ENCODE measurements around the gene NEMP1. TPM values are rescaled to one million over a fixed set of nuclear protein-coding genes. Genes with fewer than 3 reads are reported as not detected.

The NEMP1 gene
- total and polyA plus RNA-seq, 10 of the 15 experiments (the other 5 are each of a cell fraction or from before 2014, with no cell fraction given), result 4.0 to 45.9 (median 19.8) TPM

- TF ChIP-seq LARP7 (IDR thresholded peaks at IDR 0.05) (peak; percentile 77; the same call in 1 of the 2 replicates), ESRRA (IDR thresholded peaks at IDR 0.05; ENCODE audit: low read length) (no peak), BMI1 (IDR thresholded peaks at IDR 0.05; ENCODE audit: borderline replicate concordance) (peak; percentile 39; the same call in 1 of the 2 replicates), BHLHE40 (IDR thresholded peaks at IDR 0.05; ENCODE audit: borderline replicate concordance in 1 of 2, low read depth in 2 of 2, low read length in 1 of 2) (peak in 1 of 2 experiments; percentile 26; a peak in 2 of 4 replicates), RUNX3 (IDR thresholded peaks at IDR 0.05; ENCODE audit: low read length) (no peak), YBX1 (IDR thresholded peaks at IDR 0.05) (no peak), MLLT1 (IDR thresholded peaks at IDR 0.05) (0 out of 2 replicates have a peak, but pooled peaks have one; percentile 15), CTCF (IDR thresholded peaks at IDR 0.05 in 2 of 3, conservative IDR thresholded peaks at IDR 0.05 in 1 of 3; ENCODE audit: control insufficient read depth in 2 of 3, extremely low read depth in 1 of 3, insufficient read depth in 1 of 3, low read depth in 3 of 3, low read length in 3 of 3) (peak; percentile 56 to 82 (median 81)), PKNOX1 (IDR thresholded peaks at IDR 0.05) (peak; percentile 73), HDGF (IDR thresholded peaks at IDR 0.05) (peak; percentile 97), TAF1 (IDR thresholded peaks at IDR 0.05; ENCODE audit: borderline replicate concordance, low read depth, low read length) (peak; percentile 40; the same call in 1 of the 2 replicates), PAX5 (IDR thresholded peaks at IDR 0.05; ENCODE audit: borderline replicate concordance, low read depth, low read length) (0 out of 2 replicates have a peak, but pooled peaks have one; percentile 41), GABPA (IDR thresholded peaks at IDR 0.05; ENCODE audit: low read depth) (no peak), IKZF2 (IDR thresholded peaks at IDR 0.05) (peak; percentile 42 to 47; a peak in 2 of 4 replicates), FOXM1 (IDR thresholded peaks at IDR 0.05; ENCODE audit: low read depth, low read length) (no peak), PBX3 (IDR thresholded peaks at IDR 0.05; ENCODE audit: insufficient replicate concordance, low read depth, low read length) (peak; percentile 49), WRNIP1 (IDR thresholded peaks at IDR 0.05; ENCODE audit: borderline replicate concordance, low read depth, low read length) (no peak), RELB (IDR thresholded peaks at IDR 0.05; ENCODE audit: low read depth) (peak; percentile 36; the same call in 1 of the 2 replicates), TARDBP (IDR thresholded peaks at IDR 0.05; ENCODE audit: borderline replicate concordance) (no peak), CHD4 (IDR thresholded peaks at IDR 0.05) (no peak), SMAD1 (IDR thresholded peaks at IDR 0.05; ENCODE audit: low read depth, partially characterized antibody) (no peak), EED (IDR thresholded peaks at IDR 0.05; ENCODE audit: low read depth) (peak; percentile 66), BCL11A (IDR thresholded peaks at IDR 0.05; ENCODE audit: low read depth, low read length) (no peak), ZNF622 (IDR thresholded peaks at IDR 0.05) (no peak)
Measured at GRCh38 chr12:57093415-57094207, 15.0 kb upstream of the NEMP1 start (continued).
